Measurements from ENCODE around the gene PKLR.
A peak's percentile ranks its signal among the peaks of the same experiment; 100 is the strongest.
"Not testable (repeated sequence)": the region's sequence is repeated elsewhere in the genome, so short reads cannot be mapped to it uniquely, and the experiment has no call there.

The PKLR gene

DNA sequence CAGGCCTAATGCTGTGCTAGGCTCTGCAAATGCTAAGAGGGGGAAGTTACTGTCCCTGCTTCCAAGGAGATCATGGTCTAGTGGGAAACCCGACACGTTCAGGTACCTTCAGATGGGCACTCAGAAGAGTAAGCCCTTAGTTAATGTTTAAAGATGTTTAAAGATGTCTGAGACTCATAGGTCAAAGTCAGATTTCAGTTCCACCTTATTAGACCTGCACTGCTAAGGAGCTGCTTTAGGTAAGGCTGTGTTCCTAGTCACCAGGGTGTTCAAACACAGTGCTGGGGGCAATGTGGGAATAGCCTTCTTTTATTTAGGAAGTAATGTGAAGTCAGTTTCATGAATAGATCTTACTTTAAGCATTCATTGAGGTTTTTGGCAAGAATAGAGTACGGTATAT, 15.7 kb upstream of the PKLR start:
- no peak for DNase-seq

DNA sequence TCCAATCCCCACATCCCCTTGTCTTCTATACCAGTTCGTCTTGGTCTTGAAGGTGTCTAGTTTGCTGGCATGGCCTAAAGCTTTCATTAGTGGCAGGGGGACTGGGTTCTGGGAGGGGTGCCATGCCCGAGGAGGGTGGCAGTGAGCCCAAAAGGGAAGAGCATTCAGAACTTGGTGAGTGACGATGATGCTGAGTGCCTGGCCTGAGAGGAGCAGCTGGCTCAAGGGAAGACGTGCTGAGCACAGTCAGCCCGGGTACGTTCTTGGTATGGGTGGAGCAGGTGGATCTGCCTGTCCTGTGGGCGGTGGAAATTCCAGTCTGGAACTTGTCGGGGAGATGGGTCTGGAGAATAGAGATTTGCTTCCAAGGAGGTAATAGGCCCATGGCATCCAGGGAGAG, 12.0 kb upstream of the PKLR start:
- DNase-seq = no peak

DNA sequence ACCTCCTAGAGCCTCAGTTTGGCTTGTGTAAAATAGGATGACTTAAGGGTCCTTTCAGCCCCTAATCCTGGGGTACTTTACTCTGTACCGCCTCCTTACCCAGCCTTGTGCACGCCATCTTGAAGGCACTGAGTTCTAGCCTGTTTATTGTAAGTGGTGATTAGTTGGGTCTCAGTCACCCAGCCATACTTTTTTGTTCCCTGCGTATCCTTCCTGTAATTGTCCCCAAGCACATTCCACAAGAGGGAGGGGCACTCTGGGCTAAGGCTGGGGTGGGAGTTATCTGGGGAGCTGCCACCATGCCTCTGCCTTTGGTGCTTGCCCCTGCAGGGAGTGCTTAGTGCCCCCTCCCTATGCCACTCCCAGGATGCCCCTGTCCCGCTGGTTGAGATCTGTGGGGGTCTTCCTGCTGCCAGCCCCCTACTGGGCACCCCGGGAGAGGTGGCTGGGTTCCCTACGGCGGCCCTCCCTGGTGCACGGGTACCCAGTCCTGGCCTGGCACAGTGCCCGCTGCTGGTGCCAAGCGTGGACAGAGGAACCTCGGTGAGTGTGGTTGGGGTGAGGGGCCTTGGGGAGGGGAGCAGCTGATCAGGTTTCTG, 8.3 kb upstream of the PKLR start:
- no peak for DNase-seq

DNA sequence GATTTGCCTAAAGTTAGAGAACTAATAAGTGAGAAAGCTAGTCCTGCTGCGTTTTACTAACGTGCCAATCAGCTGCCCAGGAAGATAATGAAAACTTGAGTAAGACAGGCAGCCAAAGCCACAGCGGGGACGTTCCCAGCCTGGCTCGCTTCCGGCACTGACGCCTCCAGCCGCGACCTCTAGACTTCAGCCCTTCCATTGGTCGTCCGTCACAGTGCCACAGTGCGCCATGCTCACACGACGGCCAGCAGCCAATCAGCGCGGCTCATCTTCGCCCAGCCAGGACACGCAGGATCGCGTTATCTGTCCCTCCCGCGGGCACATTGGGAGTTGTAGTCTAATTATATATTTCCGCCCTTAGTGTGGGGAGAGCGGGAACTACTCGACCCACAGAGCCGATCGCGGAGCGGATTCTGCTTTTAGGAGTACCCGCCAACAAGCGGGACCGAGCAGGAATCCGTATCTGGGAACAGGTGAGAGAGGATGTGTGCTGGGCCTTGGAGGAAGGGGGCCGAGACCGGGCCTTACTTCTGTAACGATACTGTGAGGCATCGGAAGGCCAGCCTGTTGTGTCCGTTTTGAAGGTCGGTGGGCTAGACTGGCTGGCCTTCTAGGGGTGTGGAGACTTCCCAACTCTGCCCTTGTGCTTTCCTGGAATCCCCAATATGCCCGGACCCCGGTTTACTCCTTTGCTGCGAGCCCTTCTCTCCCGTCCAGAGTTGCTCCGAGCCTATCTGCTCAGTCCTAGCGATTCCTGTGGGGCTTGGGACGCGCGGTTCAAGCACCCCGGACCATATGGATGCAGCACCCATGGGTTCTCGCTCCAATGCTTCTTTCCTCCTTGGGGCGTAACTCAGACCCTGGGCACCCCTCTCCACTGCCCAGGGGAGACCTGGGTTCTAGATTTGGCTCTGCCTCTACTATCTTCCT, 7.5 kb upstream of the PKLR start, which contains the start of gene FDPS:
TSS of gene FDPS (plus strand) at position 374 of the 930 bp plus-strand sequence. CDS start 924 bp downstream, outside the sequence.
- DNase-seq = peak; percentile 99

DNA sequence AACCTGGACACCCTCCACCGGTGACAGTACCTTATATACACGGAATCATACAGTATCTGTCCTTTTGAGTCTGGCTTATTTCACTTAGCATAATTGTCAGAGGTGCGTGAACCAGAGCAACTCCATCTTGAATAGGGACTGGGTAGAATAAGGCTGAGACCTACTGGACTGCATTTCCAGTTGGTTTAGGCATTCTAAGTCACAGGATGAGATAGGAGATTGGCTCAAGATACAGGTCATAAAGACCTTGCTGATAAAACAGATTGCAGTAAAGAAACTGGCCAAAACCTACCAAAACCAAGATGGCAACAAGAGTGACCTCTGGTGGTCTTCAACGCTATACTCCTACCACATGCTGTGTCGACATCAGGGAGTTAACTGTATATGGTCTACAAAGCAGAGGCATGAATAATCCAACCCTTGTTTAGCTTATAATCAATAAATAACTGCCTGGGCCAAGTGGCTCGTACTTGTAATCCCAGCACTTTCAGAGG, 6.1 kb upstream of the PKLR start:
- DNase-seq = peak; percentile 53

DNA sequence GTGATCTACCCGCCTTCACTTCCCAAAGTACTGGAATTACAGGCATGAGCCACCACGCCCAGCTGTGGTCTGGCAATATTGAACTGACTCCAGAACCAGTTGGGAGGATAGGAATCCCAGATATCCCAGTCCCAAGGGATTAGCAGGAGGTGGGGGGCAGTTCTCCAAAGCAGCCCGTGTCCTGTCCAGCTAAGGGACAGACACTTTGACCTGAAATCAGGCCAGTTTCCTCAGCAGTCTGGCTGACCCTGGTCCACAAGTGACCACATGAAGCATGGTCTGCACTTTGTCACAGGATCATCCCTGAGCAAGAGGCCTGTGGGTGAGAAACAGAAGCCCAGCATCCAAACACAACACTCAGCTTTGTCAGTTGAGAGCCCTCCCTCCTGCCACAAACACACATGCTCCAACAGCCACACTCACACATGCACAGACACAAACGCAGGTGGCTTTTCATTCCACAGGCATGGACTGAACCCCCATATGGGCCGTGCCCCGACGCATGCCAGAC, 4.7 kb upstream of the PKLR start:
- no peak for DNase-seq

DNA sequence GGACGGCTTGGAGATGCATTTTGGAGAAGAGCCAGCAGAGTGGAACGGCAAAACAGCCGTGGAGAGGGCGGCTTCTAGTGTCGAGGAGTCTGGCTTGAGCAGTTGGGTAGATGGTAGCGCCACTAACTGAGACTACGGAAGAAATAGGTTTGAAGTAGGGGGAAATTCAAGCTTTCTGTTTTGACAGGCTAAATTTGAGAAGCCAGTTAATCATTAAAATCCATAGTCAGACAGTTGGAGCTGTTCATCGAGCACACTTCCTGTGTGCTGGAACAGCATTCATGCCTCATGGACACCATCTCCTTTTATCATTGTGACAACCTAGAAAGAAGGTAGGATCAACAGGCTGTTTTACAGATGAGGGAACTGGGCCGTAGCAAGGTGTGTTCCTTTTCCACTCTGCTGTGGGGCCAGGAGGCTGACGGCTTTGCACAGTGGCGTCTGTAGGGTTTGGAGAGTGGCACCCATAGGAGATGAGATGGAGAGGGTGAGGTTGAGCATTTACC, 3.4 kb upstream of the PKLR start:
- no peak for DNase-seq

DNA sequence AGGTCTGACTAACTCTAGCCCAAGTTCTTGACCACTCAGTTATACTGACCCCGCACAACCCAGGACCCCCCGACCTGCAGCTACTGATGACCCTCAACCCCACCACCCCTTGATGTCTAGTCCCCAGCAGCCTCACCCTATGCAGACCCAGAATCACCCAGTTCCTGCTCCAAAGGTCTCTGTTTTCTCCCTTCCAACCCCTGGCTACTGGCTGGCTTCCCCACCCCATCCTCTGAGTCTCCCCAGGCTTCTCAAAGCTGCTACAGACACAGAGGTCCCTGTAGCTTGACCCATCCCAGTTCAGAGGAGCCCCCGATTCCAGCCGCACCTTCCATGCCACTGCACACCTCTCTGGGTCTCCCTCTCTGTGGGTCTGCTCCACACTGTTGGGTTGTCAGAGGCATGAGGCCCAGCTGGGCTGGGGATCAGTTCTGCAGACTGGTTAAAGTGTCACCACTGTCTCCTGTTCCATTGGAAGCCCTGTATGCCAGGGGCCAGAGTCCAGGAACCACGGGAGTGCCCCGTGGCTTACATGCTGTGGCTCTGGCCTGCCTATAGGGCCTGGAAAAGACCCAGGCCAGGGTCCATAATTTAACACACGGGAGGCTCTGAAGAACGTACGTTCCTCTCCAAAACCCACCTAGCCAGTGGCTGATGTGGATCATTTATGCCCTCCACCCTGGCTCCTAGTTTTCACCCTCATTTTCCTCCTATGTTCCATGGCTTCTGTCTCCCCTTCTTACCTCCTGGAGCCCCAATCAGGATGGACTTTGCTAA, 497 bp downstream of the PKLR start:
- no peak for DNase-seq

DNA sequence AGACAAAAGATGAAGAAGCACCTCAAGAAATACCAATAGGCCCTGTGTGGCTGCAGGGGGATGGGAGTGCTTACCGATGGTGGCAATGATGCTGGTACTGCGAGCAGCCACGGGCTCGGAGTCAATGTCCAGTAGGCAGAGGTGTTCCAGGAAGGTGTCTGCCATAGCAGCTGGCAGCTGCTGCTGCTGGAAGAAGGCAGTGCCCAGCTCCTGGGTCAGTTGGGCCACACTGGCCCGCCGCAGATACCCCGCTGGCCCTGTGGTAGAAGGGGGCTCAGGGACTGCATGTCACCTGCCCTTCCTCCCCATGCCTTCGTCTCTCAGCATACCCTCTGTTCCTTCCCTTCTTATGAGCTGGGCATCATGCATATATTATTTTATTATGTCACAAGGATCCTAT, 1.2 kb downstream of the PKLR start:
- no peak for DNase-seq

DNA sequence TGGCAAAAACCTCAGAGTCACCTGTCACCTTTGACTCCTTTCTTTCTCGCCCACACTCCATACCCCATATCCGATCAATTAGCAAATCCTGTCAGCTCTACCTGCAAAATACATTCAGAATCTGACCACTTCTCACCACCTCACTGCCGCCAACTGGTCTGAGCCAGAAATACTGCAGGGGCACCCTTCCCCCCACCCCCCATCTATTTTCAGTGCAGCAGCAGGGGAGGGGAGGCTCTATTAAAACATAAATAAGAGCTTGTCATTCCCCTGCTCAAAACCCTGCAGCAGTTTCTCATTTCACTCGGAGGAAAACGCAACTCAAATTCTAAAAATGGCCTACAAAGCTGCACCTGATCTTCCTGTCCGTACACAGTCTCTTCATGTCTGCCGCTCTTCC, 3.9 kb downstream of the PKLR start:
- DNase-seq = no peak

DNA sequence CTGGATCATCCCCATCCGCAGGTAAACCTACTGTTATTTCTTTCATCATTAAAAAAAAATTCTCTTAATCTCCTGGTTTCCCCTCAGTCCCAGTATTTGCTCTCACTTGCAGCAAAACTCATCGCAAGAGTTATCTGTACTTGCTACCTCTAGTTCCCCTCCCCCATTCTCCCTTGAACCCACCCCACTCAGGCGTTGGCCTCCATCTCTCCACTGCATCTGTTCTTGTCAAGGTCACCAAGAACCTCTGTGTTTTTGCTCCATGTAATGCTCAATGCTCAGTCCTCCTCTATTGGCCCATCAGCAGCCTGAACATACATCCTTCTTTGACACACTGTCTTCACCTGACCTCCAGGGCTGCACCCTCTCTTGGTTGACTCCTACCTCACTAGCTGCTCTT, 4.6 kb downstream of the PKLR start:
- DNase-seq = no peak

DNA sequence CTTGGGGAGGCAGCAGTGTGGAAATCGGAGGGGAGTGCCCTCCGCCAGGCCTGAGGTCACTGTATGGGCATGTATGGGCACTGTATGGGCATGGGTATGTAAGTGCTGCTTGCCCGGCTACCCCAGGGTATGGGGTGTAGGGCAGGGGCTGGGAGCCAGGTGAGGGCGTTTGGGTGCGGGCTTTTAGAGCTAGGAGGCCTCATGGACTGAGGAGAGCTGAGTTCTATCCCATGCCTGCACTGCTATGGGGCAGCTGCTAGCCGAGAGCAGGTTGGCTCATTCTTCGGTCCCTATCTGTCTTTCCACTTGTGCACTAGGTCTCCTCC, 5.3 kb downstream of the PKLR start:
- no peak for DNase-seq

DNA sequence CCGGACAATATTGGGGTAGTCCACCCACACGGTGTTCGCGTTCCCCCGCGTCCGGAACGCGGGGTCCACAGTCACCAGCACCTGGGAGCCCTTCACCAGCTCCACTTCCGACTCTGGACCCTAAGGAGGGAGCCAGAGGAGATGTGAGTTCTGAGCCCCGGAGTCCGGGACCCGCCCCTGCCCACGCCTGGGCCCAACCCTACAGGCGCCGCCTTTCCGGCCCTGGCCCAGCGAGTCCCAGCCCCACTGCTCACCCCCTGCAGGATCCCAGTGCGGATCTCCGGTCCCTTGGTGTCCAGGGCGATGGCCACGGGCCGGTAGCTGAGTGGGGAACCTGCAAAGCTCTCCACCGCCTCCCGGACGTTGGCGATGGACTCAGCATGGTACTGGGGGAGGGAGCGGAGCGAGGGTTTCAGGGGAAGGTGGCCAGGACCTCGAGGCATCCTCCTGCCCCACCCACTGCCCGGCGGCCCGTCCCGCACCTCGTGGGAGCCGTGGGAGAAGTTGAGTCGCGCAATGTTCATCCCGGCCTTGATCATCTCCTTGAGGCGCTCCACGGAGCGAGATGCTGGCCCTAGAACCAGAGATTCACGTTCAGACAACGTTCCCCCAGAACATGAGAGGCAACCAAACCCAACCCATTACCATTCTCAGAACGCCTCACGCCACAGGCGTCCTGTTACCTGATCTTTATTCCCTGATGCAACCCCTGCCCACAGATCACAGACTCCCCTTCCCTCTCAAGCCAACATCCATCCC, 5.9 kb downstream of the PKLR start:
- no peak for DNase-seq

DNA sequence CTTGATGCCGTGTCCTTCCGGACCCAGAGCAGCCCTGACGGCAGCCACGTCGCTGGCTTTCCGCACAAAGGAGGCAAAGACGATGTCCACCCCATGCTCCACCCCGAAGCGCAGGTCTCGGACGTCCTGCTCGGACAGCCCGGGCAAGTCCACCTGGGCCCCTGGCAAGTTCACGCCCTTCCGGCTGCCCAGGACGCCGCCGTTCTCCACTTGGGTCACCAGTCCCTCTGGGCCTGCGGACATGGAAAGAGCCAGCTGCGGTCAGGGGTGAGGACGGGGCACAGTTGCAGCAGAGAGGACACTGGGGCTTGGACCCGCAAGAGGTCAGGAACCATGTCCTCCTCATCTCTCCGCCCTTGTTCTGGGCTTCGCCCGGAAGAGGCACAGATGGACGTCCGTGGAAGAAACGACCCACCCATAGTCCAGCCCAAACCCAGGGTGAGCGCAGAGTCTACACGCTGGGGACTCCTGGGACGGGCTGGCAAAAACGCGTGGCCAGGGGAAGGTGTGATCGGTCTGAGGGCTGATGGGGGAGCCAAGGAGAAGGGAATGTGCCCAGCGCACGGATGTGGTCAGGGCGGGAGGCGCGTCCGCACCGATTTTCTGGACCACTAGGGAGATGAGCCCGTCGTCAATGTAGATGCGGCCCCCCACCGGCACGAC, 6.6 kb downstream of the PKLR start:
- DNase-seq = no peak

DNA sequence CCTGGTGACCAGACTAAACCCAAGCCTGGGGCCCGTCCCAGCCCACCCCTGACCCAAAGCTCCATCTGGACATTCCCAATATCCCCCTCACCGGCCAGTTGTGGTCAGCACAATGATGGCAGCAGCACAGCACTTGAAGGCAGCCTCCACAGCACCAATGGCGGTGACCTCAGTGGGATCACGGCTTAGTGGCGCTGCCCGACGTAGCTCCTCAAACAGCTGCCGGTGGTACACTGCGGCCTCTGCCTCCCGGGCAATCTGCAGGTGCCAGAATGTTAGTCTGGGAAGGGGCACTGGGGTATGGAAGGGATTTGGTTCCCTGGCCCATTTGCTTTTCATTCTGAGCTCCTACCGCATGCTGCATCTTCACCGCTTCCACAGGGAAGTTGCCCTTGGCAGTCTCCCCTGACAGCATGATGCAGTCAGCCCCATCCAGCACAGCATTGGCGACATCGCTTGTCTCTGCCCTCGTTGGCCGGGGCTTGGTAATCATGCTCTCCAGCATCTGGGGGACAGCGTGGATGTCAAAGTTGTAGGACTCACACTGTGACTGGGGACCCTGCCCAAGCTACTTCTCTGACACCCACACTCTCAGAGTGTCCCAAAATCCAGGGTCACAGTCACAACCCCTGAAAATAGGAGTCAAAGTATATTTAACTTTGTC, 8.0 kb downstream of the PKLR start:
- no peak for DNase-seq

DNA sequence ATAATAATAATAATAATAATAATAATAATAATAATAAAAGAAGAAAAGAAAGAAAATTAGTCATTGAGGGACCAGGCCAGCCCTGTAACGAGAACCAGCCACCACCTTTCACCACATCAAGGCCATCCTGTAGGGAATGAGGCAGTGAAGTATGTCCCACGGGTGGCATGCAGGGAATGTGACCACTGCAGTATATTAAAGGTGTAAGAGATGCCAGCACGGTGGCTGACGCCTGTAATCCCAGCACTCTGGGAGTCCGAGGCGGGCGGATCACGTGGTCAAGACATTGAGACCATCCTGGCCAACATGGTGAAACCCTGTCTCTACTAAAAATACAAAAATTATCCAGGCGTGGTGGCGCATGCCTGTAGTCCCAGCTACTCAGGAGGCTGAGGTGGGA, 10.2 kb downstream of the PKLR start:
- DNase-seq = not testable (repeated sequence)

DNA sequence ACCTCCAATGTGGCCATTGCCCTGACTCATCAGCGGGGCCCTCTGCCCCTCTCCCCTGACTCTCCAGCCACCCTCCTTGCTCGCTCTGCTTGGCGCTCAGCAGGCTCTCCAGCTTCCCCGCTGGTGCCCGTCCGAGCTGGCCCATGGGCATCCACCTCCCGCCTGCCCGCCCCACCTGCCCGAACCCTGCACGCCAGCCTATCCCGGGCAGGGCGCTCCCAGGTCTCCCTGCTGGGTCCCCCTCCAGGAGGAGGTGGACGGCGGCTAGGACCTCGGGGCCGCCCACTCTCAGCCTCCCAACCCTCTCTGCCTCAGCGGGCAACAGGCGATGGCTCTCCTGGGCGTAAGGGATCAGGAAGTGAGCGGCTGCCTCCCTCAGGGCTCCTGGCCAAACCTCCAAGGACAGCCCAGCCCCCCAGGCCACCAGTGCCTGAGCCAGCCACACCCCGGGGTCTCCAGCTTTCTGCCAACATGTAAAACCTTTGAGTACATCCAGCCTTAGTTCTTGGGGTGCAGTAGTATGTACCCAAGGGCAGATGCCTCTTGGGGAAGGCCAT, 13.2 kb downstream of the PKLR start:
- no peak for DNase-seq

DNA sequence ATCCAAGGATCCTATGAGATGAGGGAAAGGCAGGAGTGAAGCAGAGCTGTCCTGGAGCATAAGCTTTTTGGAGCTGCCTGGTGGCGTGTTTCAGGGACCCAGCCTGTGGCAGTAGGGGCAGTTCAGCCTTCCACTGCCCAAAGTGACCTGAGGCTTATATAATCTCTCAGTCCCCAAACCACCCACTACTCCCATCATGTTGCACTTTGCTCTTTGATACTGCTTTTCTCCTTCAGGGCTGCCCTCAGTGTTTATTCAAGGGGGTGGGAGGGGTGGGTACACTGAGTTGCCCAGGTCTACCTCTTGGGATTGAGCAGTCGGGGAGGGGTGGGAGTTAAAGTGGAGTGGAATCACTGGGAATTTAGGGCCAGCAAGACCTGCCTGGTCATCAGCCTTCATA, 14.7 kb downstream of the PKLR start:
- no peak for DNase-seq

DNA sequence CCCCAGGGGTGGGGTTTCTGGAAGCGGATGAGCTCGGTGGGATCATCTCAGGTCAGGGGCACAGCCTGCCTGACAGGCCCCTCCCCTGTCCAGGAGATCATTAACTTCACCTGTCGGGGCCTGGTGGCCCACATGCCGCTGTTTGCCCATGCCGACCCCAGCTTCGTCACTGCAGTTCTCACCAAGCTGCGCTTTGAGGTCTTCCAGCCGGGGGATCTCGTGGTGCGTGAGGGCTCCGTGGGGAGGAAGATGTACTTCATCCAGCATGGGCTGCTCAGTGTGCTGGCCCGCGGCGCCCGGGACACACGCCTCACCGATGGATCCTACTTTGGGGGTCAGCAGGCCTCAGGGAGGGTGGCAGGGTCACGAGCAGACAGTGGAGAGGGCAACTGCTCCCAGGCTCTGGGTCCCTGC, 15.6 kb downstream of the PKLR start:
- no peak for DNase-seq

DNA sequence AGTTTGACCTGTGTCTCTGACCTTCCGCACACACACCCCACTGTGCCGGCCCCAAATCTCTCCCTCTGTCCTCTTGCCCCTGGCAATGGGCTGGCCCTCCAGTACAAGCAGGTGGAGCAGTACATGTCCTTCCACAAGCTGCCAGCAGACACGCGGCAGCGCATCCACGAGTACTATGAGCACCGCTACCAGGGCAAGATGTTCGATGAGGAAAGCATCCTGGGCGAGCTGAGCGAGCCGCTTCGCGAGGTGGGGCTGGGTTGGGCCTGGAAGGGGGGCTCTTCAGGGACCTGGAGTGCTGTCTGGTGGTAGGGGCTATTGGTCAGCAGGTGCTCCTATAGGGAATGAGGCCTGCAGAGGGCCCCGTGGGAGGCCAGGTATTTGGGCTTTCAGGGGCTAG, 16.2 kb downstream of the PKLR start:
- no peak for DNase-seq

DNA sequence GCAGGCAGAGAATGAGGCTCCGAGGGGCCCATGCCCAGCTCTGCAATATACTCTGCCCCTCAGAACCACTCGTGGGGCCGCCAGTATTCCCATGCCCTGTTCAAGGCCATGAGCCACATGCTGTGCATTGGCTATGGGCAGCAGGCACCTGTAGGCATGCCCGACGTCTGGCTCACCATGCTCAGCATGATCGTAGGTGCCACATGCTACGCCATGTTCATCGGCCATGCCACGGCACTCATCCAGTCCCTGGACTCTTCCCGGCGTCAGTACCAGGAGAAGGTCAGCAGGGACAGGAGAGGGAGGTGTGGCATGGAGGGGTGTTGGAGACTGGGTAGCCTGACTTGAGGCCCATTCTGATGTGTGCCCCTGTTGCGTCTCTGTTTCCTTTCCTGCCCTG, 16.8 kb downstream of the PKLR start:
- no peak for DNase-seq

All from eye (tissue), 1 donor.